Measurements from ENCODE around the gene MICAL3. TPM values are rescaled to one million over a fixed set of nuclear protein-coding genes. Genes with fewer than 3 reads are reported as not detected.

MICAL3 gene
- total RNA-seq, 1 donor from 2014 or later: 54.8 TPM

- H3K4me3 Mint-ChIP-seq (ENCODE audit: low read depth): no peak overlapping the region
- peaks cover 23% of the 10 kb centered on the region for H3K36me3 Mint-ChIP-seq (ENCODE audit: insufficient read depth)
- no peaks in the 10 kb centered on the region for H3K9me3 Mint-ChIP-seq (ENCODE audit: low read depth)
- peak; percentile 25 for DNase-seq (ENCODE audit: low spot score, unreplicated experiment)
- H3K27me3 Mint-ChIP-seq: no peaks in the 10 kb centered on the region
- peak; percentile 58 for TF ChIP-seq CTCF (IDR thresholded peaks at IDR 0.05; ENCODE audit: unreplicated experiment)
- peaks cover 20% of the 10 kb centered on the region for H3K4me1 Mint-ChIP-seq (ENCODE audit: low read depth)
- H3K27ac Mint-ChIP-seq: peak overlapping the region; percentile 2
Measured at GRCh38 chr22:17896586-17896985, 127.8 kb downstream of the MICAL3 start.

DNA sequence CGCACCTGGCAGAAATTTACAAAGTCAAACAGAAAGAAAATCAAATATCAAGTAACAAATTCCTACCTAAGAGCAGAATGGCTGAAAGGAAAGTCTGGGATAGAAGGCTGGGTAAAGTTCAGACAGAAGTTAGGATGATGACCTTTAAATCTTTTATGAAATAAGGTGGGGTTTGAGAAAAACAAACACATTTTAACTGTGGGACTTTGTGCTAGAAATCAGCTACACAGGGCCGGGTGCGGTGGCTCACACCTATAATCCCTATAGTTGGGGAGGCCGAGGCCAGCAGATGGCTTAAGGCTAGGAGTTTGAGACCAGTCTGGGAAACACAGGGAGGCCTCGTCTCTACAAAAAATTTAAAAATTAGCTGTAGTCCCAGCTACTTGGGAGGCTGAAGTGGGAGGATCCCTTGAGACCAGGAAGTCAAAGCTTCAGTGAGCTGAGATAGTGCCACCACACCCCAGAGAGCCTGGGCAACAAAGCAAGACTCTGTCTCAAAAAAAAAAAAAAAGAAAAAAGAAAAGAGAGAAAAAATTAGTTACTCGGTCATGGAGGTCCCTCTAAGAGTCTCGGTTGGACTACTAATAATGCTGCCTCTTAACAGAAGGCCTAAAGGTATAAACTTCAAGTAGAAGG lies 130.3 kb downstream of the MICAL3 start:
- Mint-ChIP-seq H3K4me1 (ENCODE audit: low read depth) (peaks cover 20% of the 10 kb centered on the region), H3K4me3 (ENCODE audit: low read depth) (no peak overlapping the region), H3K27me3 (no peaks in the 10 kb centered on the region), H3K9me3 (ENCODE audit: low read depth) (no peaks in the 10 kb centered on the region), H3K36me3 (ENCODE audit: insufficient read depth) (peaks cover 18% of the 10 kb centered on the region), H3K27ac (no peak overlapping the region)
- no peak for DNase-seq (ENCODE audit: low spot score, unreplicated experiment)
- TF ChIP-seq CTCF (IDR thresholded peaks at IDR 0.05; ENCODE audit: unreplicated experiment): no peak

GRCh38 chr22:17892376-17892775 lies 132.0 kb downstream of the MICAL3 start:
- no peak overlapping the region for H3K27ac Mint-ChIP-seq
- TF ChIP-seq CTCF (IDR thresholded peaks at IDR 0.05; ENCODE audit: unreplicated experiment): no peak
- peaks cover 6% of the 10 kb centered on the region for H3K4me1 Mint-ChIP-seq (ENCODE audit: low read depth)
- no peaks in the 10 kb centered on the region for H3K9me3 Mint-ChIP-seq (ENCODE audit: low read depth)
- no peaks in the 10 kb centered on the region for H3K27me3 Mint-ChIP-seq
- DNase-seq (ENCODE audit: low spot score, unreplicated experiment): no peak
- no peak overlapping the region for H3K4me3 Mint-ChIP-seq (ENCODE audit: low read depth)
- H3K36me3 Mint-ChIP-seq (ENCODE audit: insufficient read depth): peaks cover 17% of the 10 kb centered on the region

DNA sequence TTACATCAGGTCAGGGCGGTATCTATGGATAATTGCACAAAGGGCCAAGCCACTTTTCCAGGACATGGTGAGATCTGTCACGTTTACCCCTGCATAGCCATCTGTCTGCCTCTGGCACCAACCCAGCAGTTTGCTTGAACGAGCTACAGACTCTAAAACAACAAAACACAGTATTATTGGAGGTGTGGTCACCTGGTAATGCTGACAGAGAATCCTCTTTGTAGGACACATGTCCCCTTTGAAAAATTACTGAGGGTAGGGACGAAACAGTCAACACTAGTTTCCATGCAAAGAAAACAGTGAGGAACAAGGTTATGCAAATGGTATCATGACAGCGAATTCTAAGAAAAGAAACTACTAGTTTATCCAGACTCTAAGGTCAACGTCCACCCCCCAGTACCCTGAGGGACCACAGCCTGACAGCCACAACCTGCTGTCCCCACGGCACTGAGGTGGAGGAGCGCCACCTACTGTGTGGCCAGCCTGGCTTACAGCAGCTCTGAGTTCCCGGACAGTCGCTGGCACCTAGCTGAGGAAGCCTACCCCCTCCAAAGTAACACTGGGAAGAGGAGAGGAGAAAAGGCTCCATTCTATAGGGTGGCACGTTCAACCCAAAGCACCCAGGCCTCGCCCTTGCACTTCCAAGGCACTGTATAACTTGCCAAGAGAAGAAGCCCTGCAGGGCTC lies 132.7 kb downstream of the MICAL3 start:
- Mint-ChIP-seq H3K9me3 (ENCODE audit: low read depth) (no peaks in the 10 kb centered on the region), H3K4me1 (ENCODE audit: low read depth) (peaks cover 2% of the 10 kb centered on the region), H3K36me3 (ENCODE audit: insufficient read depth) (peaks cover 14% of the 10 kb centered on the region), H3K27ac (no peak overlapping the region), H3K4me3 (ENCODE audit: low read depth) (no peak overlapping the region), H3K27me3 (no peaks in the 10 kb centered on the region)
- DNase-seq (ENCODE audit: low spot score, unreplicated experiment): no peak
- TF ChIP-seq CTCF (IDR thresholded peaks at IDR 0.05; ENCODE audit: unreplicated experiment): peak; percentile 33

GRCh38 chr22:17890892-17891291 lies 133.5 kb downstream of the MICAL3 start:
- Mint-ChIP-seq H3K4me3 (ENCODE audit: low read depth) (no peak overlapping the region), H3K4me1 (ENCODE audit: low read depth) (no peaks in the 10 kb centered on the region), H3K9me3 (ENCODE audit: low read depth) (no peaks in the 10 kb centered on the region), H3K36me3 (ENCODE audit: insufficient read depth) (peaks cover 12% of the 10 kb centered on the region), H3K27ac (no peak overlapping the region), H3K27me3 (no peaks in the 10 kb centered on the region)
- no peak for TF ChIP-seq CTCF (IDR thresholded peaks at IDR 0.05; ENCODE audit: unreplicated experiment)
- DNase-seq (ENCODE audit: low spot score, unreplicated experiment): no peak
